GM18861 (cell line): Measurements from ENCODE around the gene ARL15.

ENCODE experiments used
- ATAC-seq: cut with Tn5 transposase; IDR thresholded peaks from one replicate; pipeline ENCODE4 v1.9.1; 2021; ENCODE audit not compliant: unreplicated experiment

ARL15 gene

DNA sequence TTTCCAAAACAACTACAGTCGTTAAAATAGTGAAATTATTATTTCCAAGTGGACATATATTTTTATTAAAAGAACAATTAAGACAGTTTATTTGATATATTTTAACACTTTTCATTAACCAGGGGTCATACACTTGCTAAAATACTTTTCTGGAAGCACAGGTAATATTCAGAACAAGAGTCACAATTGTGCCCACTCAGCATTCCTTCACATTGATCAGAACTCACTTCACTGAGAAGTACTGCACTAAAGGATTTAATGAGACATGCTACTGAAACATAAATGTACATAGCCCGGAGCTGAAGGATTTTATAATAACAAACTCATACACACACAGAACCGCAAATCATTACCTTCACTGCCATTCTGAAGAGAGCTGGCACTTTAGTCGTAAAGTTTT lies 361.8 kb downstream of the ARL15 start:
- ATAC-seq, result no peak

DNA sequence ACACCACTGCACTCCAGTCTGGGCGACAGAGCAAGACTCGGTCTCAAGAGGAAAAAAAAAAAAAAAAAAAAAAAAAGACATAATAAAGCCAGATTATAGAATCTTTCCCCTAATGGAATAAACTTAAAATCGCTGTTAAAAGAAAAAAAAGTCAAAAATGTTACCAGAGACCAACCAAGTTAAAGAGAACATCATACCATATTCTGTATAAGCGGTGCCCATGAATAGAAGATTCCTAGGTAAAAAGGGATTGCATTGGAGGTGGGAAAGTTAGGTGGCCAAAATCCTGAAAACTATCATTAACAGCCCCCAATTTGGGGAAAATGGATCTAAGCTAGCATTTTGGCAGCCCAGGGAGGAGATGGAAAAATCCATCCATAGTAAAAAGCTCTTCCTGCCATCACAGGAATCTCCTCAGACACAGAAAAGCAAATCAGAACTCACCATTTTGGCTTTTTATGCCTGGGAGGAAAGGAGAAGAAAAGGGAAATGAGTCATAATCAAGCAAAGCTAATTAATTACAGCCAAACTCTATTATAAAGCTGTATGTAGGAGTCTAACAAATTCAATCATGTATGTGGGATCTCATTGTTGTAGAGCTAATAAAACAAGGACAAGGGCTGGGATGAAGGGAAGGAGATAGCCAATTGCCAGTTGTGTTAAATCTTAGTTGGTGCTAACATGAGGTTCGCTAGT lies 363.8 kb downstream of the ARL15 start:
- ATAC-seq, result no peak

- ATAC-seq, result no peak
Measured at GRCh38 chr5:53944981-53945380, 365.4 kb downstream of the ARL15 start.

DNA sequence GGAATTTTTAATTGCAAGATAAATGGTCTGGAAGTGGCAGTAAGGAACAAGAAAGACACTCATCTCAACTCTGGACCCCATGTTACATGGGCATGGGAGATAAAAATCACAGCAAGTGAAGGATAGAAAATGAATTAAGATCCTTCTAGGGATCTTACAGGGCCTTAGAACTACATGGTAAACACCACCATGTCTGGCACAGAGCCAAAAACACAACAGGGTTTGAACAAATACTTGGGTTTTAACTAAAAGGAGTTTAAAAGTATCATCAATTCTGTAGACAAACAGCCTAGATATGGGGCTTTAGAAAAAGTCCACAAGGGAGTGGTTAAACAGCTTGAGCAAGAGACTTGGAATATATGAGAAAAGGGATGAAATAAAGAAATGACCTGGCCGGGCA lies 366.4 kb downstream of the ARL15 start:
- no peak for ATAC-seq

GRCh38 chr5:53942724-53943123 lies 367.6 kb downstream of the ARL15 start:
- ATAC-seq, result no peak

DNA sequence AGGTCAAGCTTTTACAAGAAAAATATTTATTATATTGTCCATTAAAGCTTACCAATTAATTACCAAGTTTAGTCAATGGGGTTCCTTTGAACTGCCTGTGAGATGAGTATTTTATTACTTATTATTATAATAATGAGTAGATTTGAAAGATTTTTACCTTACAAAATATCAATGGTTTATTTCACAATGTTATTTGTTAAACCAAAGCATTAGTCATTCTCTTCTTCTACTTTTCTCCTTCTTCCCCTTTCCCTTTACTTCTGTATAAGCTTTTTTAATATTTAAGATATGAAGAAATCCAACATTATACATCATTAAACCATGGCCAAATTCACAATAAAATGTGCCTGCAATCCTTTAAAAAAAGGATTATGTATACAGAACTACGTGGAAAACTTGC lies 369.5 kb downstream of the ARL15 start:
- no peak for ATAC-seq

DNA sequence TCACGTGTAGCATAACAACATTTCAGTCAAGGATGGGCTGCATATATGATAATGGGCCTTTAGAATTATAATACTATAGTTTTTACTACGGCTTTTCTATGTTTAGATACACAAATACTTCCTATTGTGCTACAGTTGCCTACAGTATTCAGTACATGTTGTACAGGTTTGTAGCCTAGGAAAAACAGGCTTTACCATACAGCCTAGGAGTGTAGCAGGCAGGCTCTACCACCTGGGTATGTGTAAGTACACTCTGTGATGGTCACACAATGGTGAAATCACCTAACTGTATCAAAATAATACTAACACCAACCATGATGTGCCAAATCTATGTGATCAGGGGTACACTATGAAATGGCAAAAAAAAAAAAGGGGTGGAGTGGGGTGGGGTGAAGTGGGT lies 372.9 kb downstream of the ARL15 start:
- no peak for ATAC-seq

- no peak for ATAC-seq
Measured at GRCh38 chr5:53936481-53937352, 373.7 kb downstream of the ARL15 start.

- ATAC-seq, result no peak
Measured at GRCh38 chr5:53934151-53934820, 376.1 kb downstream of the ARL15 start.

DNA sequence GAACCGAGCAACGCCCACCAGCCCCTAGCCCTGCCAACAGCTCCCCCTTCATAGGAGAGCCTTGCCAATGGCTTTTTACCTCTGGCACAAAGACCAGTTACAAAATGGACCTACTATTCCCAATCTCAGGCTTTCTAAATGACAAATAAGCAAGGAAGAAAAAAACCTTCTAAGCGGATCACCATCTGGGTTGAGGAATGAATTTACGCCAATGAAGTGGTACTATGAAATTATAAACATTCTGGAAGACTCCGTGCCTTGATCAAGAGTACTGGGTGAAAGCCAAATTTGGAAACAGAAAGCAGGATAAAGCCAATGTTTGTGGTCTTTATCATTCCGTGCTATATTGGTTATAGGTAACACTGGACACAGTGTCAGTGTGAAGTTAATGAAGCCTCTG lies 378.0 kb downstream of the ARL15 start:
- ATAC-seq, result no peak

- ATAC-seq, result no peak
Measured at GRCh38 chr5:53930457-53930856, 379.9 kb downstream of the ARL15 start.

- ATAC-seq, result no peak
Measured at GRCh38 chr5:53929570-53929969, 380.8 kb downstream of the ARL15 start.

- ATAC-seq, result no peak
Measured at GRCh38 chr5:53929152-53929551, 381.2 kb downstream of the ARL15 start.

GRCh38 chr5:53928641-53929040 lies 381.7 kb downstream of the ARL15 start:
- no peak for ATAC-seq

- ATAC-seq, result no peak
Measured at GRCh38 chr5:53927668-53928247, 382.6 kb downstream of the ARL15 start.

- no peak for ATAC-seq
Measured at GRCh38 chr5:53926026-53926425, 384.3 kb downstream of the ARL15 start.

- ATAC-seq, result no peak
Measured at GRCh38 chr5:53924392-53924791, 386.0 kb downstream of the ARL15 start.

DNA sequence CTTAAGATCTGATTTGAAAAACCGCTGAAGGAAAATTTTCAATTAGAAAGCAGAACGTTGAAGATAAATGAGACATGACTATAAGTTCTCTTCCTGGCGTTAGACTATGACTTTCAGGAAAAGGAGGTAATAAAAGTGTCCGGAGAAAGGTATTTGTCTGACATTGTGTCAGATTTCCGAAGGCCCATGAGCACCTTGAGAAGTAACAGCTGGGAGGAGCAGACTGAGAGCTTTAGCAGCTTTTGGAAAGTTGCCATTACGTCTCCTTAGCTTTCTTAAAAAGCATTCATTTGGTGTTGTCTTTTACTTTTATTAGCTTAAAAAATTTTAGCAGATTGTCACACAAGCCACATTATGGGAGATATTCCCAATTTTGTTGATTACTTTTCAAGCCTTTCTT lies 386.4 kb downstream of the ARL15 start:
- ATAC-seq, result no peak

DNA sequence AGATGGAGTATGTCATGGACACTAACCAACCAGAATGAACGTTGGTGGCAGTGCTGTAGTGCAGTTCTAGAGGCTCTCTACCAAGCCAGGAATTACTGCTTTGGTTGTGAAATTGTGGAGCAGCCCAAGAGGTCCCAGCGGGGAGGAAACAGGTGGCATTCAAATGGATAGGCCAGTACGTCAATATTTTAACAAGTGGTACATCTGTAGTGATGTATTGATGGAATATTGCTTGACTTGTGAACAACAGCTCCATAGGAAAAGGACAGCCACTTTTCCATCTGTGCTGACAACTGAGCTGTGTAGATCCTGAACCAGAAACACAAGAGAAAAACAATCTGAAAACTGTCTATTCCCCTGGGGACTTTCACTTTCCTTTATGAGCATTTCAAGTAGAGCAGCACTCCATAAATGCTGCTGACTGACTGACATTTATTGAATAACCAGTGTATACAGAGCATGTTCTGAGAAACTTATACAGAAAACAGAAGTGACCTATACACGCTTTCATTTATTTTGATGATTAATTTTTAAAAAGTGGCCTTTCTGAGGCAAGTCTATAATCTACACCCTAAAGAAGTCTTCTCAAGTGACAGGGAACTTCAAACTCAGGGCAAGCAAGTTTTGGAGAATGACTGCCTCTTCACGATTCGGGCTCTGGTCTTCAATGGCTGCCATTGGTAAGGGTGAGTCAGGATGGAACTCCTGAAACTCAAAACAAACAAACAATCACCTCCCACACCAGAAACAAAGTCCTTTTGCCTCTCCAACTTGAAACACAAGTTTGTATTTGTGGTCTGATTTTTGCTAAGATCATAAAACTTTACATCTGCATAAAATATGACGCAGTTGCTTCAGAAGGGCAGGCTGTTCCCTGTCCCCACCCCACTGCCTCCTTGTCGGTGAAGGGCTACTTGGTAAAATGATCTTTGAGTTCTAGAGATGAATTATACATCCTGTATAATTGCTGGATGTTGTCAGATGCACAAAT lies 387.6 kb downstream of the ARL15 start:
- ATAC-seq, result no peak

- ATAC-seq, result no peak
Measured at GRCh38 chr5:53917826-53918225, 392.5 kb downstream of the ARL15 start.
